Right ventricle myocardium superior (tissue), 1 donor: ENCODE measurements around the gene THOC1. TPM values are rescaled to one million over a fixed set of nuclear protein-coding genes. Genes with fewer than 3 reads are reported as not detected.

Source experiments
- ATAC-seq: fragments of 200-7000 bp; cut with Tn5 transposase; one replicate; pipeline ENCODE4 v1.9.1; 2020; ENCODE audit warnings: mild to moderate bottlenecking; ENCODE audit not compliant: poor library complexity
- DNase-seq: peaks from one replicate; pipeline ENCODE4 v3.0.0-alpha.2; 2020
- intact Hi-C: fragments of 100-400 bp; cut with DNase I; formaldehyde crosslinking; loops from one replicate; pipeline ENCODE4 v1.11.2; 2022
- total RNA-seq: library from RNA; stranded (reverse); fragmentation: NEBNext Ultra II Directional; extraction: Animal tissue kit (Norgen Biotek cat#: 25700); gene quantifications from one replicate; pipeline ENCODE4 v1.2.1, GENCODE V29; 2021
- donor health status: DM: no; HTN: yes; CAD: no; lungs with severe emphysema.

THOC1 gene
- total RNA-seq, 1 donor from 2014 or later: 10.4 TPM

GRCh38 chr18:289026-289425, 21.2 kb upstream of the THOC1 start:
- ATAC-seq: no peak
- intact Hi-C loops: loop anchor here (5.0 kb wide), 1 partner anchor 328 kb away; no protein-coding TSS in a partner anchor

GRCh38 chr18:286515-287310, 18.9 kb upstream of the THOC1 start:
- DNase-seq (no peak), ATAC-seq (no peak)
- intact Hi-C loops: loop anchor here (5.0 kb wide), 1 partner anchor 331 kb away; no protein-coding TSS in a partner anchor

More at GRCh38 chr18:289026-289425, 21.2 kb upstream of the THOC1 start:
- DNase-seq: no peak

GRCh38 chr18:285817-286216, 18.0 kb upstream of the THOC1 start:
- DNase-seq (no peak), ATAC-seq (no peak)
- intact Hi-C loops: loop anchor here (5.0 kb wide), 1 partner anchor 331 kb away; no protein-coding TSS in a partner anchor

- intact Hi-C loops: no loop called here
- DNase-seq: peak; percentile 45
- ATAC-seq: peak; percentile 43
Measured at GRCh38 chr18:275486-275885, 7.6 kb upstream of the THOC1 start.

- ATAC-seq (no peak), DNase-seq (no peak)
- intact Hi-C loops: no loop called here
Measured at GRCh38 chr18:274313-274712, 6.5 kb upstream of the THOC1 start.

- DNase-seq: no peak
- no peak for ATAC-seq
- intact Hi-C loops: no loop called here
Measured at GRCh38 chr18:273525-273924, 5.7 kb upstream of the THOC1 start.

GRCh38 chr18:272650-273049, 4.8 kb upstream of the THOC1 start:
- DNase-seq (no peak), ATAC-seq (no peak)
- intact Hi-C loops: no loop called here

- ATAC-seq: no peak
- no peak for DNase-seq
- intact Hi-C loops: no loop called here
Measured at GRCh38 chr18:269480-270095, 1.7 kb upstream of the THOC1 start.

GRCh38 chr18:267380-267687, 513 bp downstream of the THOC1 start:
- ATAC-seq: no peak
- intact Hi-C loops: no loop called here
- DNase-seq: no peak

- no peak for ATAC-seq
- DNase-seq: no peak
- intact Hi-C loops: no loop called here
Measured at GRCh38 chr18:261398-262073, 6.3 kb downstream of the THOC1 start.

GRCh38 chr18:260547-260946, 7.3 kb downstream of the THOC1 start:
- intact Hi-C loops: no loop called here
- ATAC-seq (no peak), DNase-seq (no peak)

- no peak for DNase-seq
- no peak for ATAC-seq
- intact Hi-C loops: no loop called here
Measured at GRCh38 chr18:255171-255570, 12.7 kb downstream of the THOC1 start.

GRCh38 chr18:253121-253520, 14.7 kb downstream of the THOC1 start:
- DNase-seq (no peak), ATAC-seq (no peak)
- intact Hi-C loops: no loop called here

- intact Hi-C loops: no loop called here
- ATAC-seq: no peak
Measured at GRCh38 chr18:251572-251971, 16.3 kb downstream of the THOC1 start.

GRCh38 chr18:250685-251084, 17.2 kb downstream of the THOC1 start:
- no peak for DNase-seq
- ATAC-seq: no peak
- intact Hi-C loops: no loop called here

More at GRCh38 chr18:251572-251971, 16.3 kb downstream of the THOC1 start:
- no peak for DNase-seq

- intact Hi-C loops: no loop called here
- DNase-seq (no peak), ATAC-seq (no peak)
Measured at GRCh38 chr18:248053-248452, 19.8 kb downstream of the THOC1 start.

- intact Hi-C loops: no loop called here
- ATAC-seq (no peak), DNase-seq (no peak)
Measured at GRCh38 chr18:245282-245847, 22.5 kb downstream of the THOC1 start.

GRCh38 chr18:240175-240574, 27.7 kb downstream of the THOC1 start:
- ATAC-seq: peak; percentile 95
- no peak for DNase-seq
- intact Hi-C loops: no loop called here

GRCh38 chr18:231563-231962, 36.3 kb downstream of the THOC1 start:
- intact Hi-C loops: no loop called here
- ATAC-seq: no peak
- no peak for DNase-seq

- no peak for ATAC-seq
Measured at GRCh38 chr18:228586-228985, 39.3 kb downstream of the THOC1 start.

More at GRCh38 chr18:228586-228985, 39.3 kb downstream of the THOC1 start:
- no peak for DNase-seq
- intact Hi-C loops: no loop called here
